H9 (cell line): ENCODE data around the gene PAXX. TPM values are rescaled to one million over a fixed set of nuclear protein-coding genes. Genes with fewer than 3 reads are reported as not detected.

ENCODE experiments used
- DNase-seq: peaks from one replicate; pipeline ENCODE4 v3.0.0-alpha.2; 2017
- H2AFZ ChIP-seq: one replicate; pipeline ENCODE4 v1.6.1; 2013; ENCODE audit warnings: mild to moderate bottlenecking, low read length, control low read depth, moderate library complexity
- H2AK5ac ChIP-seq: 2 replicates; pipeline ENCODE4 v1.6.1; 2013; ENCODE audit warnings: low read length, control low read depth, mixed read lengths; ENCODE audit not compliant: insufficient read length
- H2BK120ac ChIP-seq: one replicate; pipeline ENCODE4 v1.6.1; 2013; ENCODE audit warnings: low read depth, mild to moderate bottlenecking, low read length, control low read depth, inconsistent platforms; ENCODE audit not compliant: poor library complexity, severe bottlenecking
- H2BK12ac ChIP-seq: 2 replicates; pipeline ENCODE4 v1.6.1; 2013; ENCODE audit warnings: low read length, control low read depth, mixed read lengths, low read depth; ENCODE audit not compliant: insufficient read length
- H2BK15ac ChIP-seq: 2 replicates; pipeline ENCODE4 v1.6.1; 2013; ENCODE audit warnings: low read depth, low read length, control low read depth
- H2BK20ac ChIP-seq: one replicate; pipeline ENCODE4 v1.6.1; 2013; ENCODE audit warnings: low read depth, mild to moderate bottlenecking, low read length, control low read depth, inconsistent platforms; ENCODE audit not compliant: poor library complexity, severe bottlenecking
- H2BK5ac ChIP-seq: 2 replicates; pipeline ENCODE4 v1.6.1; 2013; ENCODE audit warnings: low read length, control low read depth, mixed read lengths; ENCODE audit not compliant: insufficient read length
- H3K14ac ChIP-seq: 2 replicates; pipeline ENCODE4 v1.6.1; 2013; ENCODE audit warnings: low read length, control low read depth; ENCODE audit not compliant: insufficient read depth
- H3K18ac ChIP-seq: 2 replicates; pipeline ENCODE4 v1.6.1; 2013; ENCODE audit warnings: low read depth, mild to moderate bottlenecking, mixed read lengths, low read length, control low read depth; ENCODE audit not compliant: insufficient read length
- H3K23ac ChIP-seq: 2 replicates; pipeline ENCODE4 v1.6.1; 2013; ENCODE audit warnings: low read length, control low read depth, mixed read lengths, low read depth; ENCODE audit not compliant: insufficient read length
- H3K23me2 ChIP-seq: 2 replicates; pipeline ENCODE4 v1.6.1; 2013; ENCODE audit warnings: low read depth, mild to moderate bottlenecking, mixed read lengths, low read length, control low read depth; ENCODE audit not compliant: insufficient read length, poor library complexity, severe bottlenecking
- H3K27ac ChIP-seq: 2 replicates; pipeline ENCODE4 v1.5.1; 2013; ENCODE audit warnings: low read length, control low read depth, mixed read lengths, low read depth; ENCODE audit not compliant: insufficient read length
- H3K27me3 ChIP-seq: 2 replicates; pipeline ENCODE4 v1.6.1; 2013; ENCODE audit warnings: low read length, control low read depth, inconsistent platforms; ENCODE audit not compliant: insufficient read depth
- H3K4ac ChIP-seq: 2 replicates; pipeline ENCODE4 v1.6.1; 2013; ENCODE audit warnings: low read depth, mild to moderate bottlenecking, control low read depth, inconsistent platforms, low read length, moderate library complexity
- H3K4me1 ChIP-seq: 2 replicates; pipeline ENCODE4 v1.6.1; 2013; ENCODE audit warnings: low read length, control low read depth, inconsistent platforms; ENCODE audit not compliant: insufficient read depth
- H3K4me2 ChIP-seq: 2 replicates; pipeline ENCODE4 v1.6.1; 2013; ENCODE audit warnings: low read length, control low read depth, mixed read lengths; ENCODE audit not compliant: insufficient read length, insufficient read depth
- H3K56ac ChIP-seq: 2 replicates; pipeline ENCODE4 v1.6.1; 2013; ENCODE audit warnings: low read depth, mild to moderate bottlenecking, mixed read lengths, low read length, control low read depth; ENCODE audit not compliant: insufficient read length
- H3K79me1 ChIP-seq: 2 replicates; pipeline ENCODE4 v1.6.1; 2013; ENCODE audit warnings: low read depth, mild to moderate bottlenecking, moderate library complexity, low read length, control low read depth, inconsistent platforms; ENCODE audit not compliant: insufficient read depth, poor library complexity, severe bottlenecking
- H3K79me2 ChIP-seq: 2 replicates; pipeline ENCODE4 v1.6.1; 2013; ENCODE audit warnings: low read length, control low read depth, inconsistent platforms; ENCODE audit not compliant: insufficient read depth
- H3K9ac ChIP-seq: 2 replicates; pipeline ENCODE4 v1.6.1; 2013; ENCODE audit warnings: low read length, control low read depth, mixed read lengths; ENCODE audit not compliant: insufficient read length; ENCODE audit errors: extremely low read depth
- H3K9me3 ChIP-seq: one replicate; pipeline ENCODE4 v1.6.1; 2013; ENCODE audit warnings: low read depth, low read length, inconsistent platforms; ENCODE audit not compliant: control insufficient read depth
- H3T11ph ChIP-seq: one replicate; pipeline ENCODE4 v1.6.1; 2013; ENCODE audit warnings: mild to moderate bottlenecking, low read length, control low read depth, inconsistent platforms
- H4K20me1 ChIP-seq: one replicate; pipeline ENCODE4 v1.6.1; 2013; ENCODE audit not compliant: control insufficient read depth, insufficient read length, insufficient read depth
- H4K5ac ChIP-seq: 2 replicates; pipeline ENCODE4 v1.6.1; 2013; ENCODE audit warnings: low read depth, mild to moderate bottlenecking, mixed read lengths, low read length, control low read depth; ENCODE audit not compliant: insufficient read length
- H4K8ac ChIP-seq: replicated peaks from 2 replicates; pipeline ENCODE4 v1.6.1; 2013; ENCODE audit warnings: low read length, control low read depth, mixed read lengths, low read depth; ENCODE audit not compliant: insufficient read length
- H4K91ac ChIP-seq: 2 replicates; pipeline ENCODE4 v1.6.1; 2013; ENCODE audit warnings: low read depth, mild to moderate bottlenecking, moderate library complexity, mixed read lengths, low read length, control low read depth; ENCODE audit not compliant: insufficient read length
- H3K27ac Mint-ChIP-seq, 3 experiments: 2 replicates in 2 of 3; 3 replicates in 1 of 3; pipeline ENCODE4 v1.8.0; 2020 to 2021; ENCODE audit warnings: mixed read lengths in 3 of 3, mild to moderate bottlenecking in 1 of 3, moderate library complexity in 1 of 3
- H3K27me3 Mint-ChIP-seq: 2 replicates; pipeline ENCODE4 v1.8.0; 2021; ENCODE audit warnings: low read depth, mild to moderate bottlenecking, moderate library complexity, mixed read lengths
- H3K36me3 Mint-ChIP-seq, 3 experiments: 2 replicates in 2 of 3; 3 replicates in 1 of 3; pipeline ENCODE4 v1.8.0; 2020 to 2021; ENCODE audit warnings: low read depth in 3 of 3, mixed read lengths in 3 of 3; ENCODE audit not compliant: insufficient read depth in 1 of 3
- H3K4me1 Mint-ChIP-seq, 2 experiments: 2 replicates each; pipeline ENCODE4 v1.8.0; 2020; ENCODE audit warnings: mixed read lengths in 2 of 2
- H3K4me3 Mint-ChIP-seq, 2 experiments: 2 replicates in 1 of 2; 3 replicates in 1 of 2; pipeline ENCODE4 v1.8.0; 2020 to 2021; ENCODE audit warnings: mild to moderate bottlenecking in 2 of 2, mixed read lengths in 2 of 2, moderate library complexity in 1 of 2
- H3K9me3 Mint-ChIP-seq, 2 experiments: 2 replicates in 1 of 2; 3 replicates in 1 of 2; pipeline ENCODE4 v1.8.0; 2020; ENCODE audit warnings: mild to moderate bottlenecking in 2 of 2, mixed read lengths in 2 of 2, moderate library complexity in 1 of 2
- WGBS: extraction: QIAGEN DNeasy Blood & Tissue Kit; methylation state at CpG from one replicate; pipeline ENCODE4 v1.1.7; 2013; ENCODE audit warnings: missing lambda C conversion rate, low lambda C conversion rate, mixed read lengths; ENCODE audit not compliant: insufficient read length; ENCODE audit errors: extremely low coverage; 5-methylcytosine and 5-hydroxymethylcytosine counted together
- total RNA-seq: library from RNA; stranded (reverse); gene quantifications from 2 replicates; pipeline ENCODE4 v1.2.1, GENCODE V29; 2021
- TF ChIP-seq, protein P1 (sequence below): fragments of 200-600 bp; sonication (generic); conservative IDR thresholded peaks from 3 replicates; pipeline ENCODE4 v1.8.0; 2021; ENCODE audit warnings: antibody characterized with exemption, mild to moderate bottlenecking

The PAXX gene
- total RNA-seq, 1 experiment from 2014 or later: 51.2 TPM

DNA sequence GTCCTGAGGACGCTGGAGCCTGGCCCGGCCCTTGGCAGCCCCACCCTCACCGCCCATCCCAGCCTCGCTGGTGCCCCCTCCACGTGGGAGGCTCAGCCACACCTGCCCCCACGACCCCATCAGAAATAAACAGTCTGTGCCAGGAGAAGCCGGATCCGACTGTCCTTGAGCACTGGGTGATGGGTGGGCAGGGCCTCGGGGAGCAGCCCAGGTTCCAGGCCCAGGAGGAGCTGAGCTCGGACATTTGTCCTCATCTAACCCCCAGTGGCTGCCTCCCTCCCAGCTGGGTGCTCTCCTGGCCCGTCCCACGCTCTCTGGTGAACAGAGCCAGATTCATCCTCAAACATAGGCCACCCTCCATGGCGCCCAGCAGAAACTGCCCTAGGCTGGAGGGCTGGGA is 19.5 kb upstream of the PAXX start:
- Histone ChIP-seq H3K23ac (no peak overlapping the region), H3K9me3 (no peaks in the 10 kb centered on the region), H4K91ac (no peak overlapping the region), H2AFZ (no peak overlapping the region), H2BK15ac (no peak overlapping the region), H2BK5ac (no peak overlapping the region), H2BK20ac (no peak overlapping the region), H3K18ac (no peak overlapping the region), H2BK12ac (no peak overlapping the region), H4K8ac (no peak overlapping the region), H2BK120ac (no peak overlapping the region), H3K27me3 (no peaks in the 10 kb centered on the region), H3K79me1 (no peaks in the 10 kb centered on the region), H3K4me2 (no peak overlapping the region), H3K14ac (no peak overlapping the region), H3K56ac (no peak overlapping the region), H4K20me1 (no peaks in the 10 kb centered on the region), H4K5ac (no peak overlapping the region), H2AK5ac (no peak overlapping the region), H3K4ac (no peak overlapping the region), H3K23me2 (peaks cover 2% of the 10 kb centered on the region), H3K4me1 (no peaks in the 10 kb centered on the region), H3T11ph (no peak overlapping the region), H3K79me2 (no peaks in the 10 kb centered on the region), H3K27ac (no peak overlapping the region), H3K9ac (no peak overlapping the region)
- no peak overlapping the region for H3K27ac Mint-ChIP-seq
- no peaks in the 10 kb centered on the region for H3K36me3 Mint-ChIP-seq
- TF ChIP-seq, protein P1, sequence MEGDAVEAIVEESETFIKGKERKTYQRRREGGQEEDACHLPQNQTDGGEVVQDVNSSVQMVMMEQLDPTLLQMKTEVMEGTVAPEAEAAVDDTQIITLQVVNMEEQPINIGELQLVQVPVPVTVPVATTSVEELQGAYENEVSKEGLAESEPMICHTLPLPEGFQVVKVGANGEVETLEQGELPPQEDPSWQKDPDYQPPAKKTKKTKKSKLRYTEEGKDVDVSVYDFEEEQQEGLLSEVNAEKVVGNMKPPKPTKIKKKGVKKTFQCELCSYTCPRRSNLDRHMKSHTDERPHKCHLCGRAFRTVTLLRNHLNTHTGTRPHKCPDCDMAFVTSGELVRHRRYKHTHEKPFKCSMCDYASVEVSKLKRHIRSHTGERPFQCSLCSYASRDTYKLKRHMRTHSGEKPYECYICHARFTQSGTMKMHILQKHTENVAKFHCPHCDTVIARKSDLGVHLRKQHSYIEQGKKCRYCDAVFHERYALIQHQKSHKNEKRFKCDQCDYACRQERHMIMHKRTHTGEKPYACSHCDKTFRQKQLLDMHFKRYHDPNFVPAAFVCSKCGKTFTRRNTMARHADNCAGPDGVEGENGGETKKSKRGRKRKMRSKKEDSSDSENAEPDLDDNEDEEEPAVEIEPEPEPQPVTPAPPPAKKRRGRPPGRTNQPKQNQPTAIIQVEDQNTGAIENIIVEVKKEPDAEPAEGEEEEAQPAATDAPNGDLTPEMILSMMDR: no peak
- DNase-seq: no peak
- peaks cover 2 to 8% of the 10 kb centered on the region in 2 experiments for H3K4me1 Mint-ChIP-seq
- H3K4me3 Mint-ChIP-seq: no peak overlapping the region
- H3K27me3 Mint-ChIP-seq: peaks cover 7% of the 10 kb centered on the region
- WGBS: no CpG with 5 or more reads among the region's 13 CpGs
- H3K9me3 Mint-ChIP-seq: no peaks in the 10 kb centered on the region
